HG02588 (cell line): ENCODE results near the gene CACNA1H.

Experiments
- ATAC-seq: cut with Tn5 transposase; IDR thresholded peaks from one replicate; pipeline ENCODE4 v1.9.1; 2021; ENCODE audit warnings: mild to moderate bottlenecking, moderate library complexity; ENCODE audit not compliant: unreplicated experiment

Gene CACNA1H

DNA sequence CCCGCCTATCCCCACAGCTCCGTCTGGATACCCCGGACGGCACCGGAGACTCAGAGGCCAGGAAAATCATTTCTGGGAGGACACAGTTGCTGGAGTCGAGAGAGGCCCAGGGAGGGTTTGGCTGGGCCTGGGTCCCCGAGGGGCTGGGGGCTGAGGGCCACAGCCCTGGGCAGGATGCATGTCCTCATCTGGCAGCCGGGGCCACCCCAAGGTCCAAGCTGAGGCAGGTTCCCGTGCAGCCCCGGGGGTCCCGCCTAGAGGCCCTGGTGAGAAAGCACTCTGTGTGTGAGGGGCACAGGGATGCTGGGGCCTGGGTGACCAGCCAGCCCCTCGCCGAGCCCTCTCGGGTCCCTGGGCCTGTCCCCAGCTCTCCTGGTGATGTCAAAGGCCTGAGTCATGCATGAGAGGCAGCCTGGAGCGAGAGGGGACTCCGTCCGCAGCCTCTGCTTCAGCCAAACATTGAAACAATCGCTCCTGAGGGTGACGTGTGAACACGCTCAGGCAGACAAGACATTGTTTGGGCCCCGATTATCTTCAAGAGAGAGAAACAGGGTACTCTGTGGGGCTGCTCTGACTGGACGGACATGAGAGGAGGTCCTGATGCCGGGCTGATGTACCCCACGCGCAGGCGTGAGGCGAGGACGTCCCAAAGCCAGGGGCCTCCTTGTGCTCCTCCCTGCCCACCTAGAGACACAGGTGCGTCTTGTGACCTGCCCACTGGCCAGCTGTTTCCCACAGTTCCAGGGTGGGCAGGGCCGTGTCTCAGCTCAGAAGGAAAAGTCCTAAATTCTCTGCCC lies 31.1 kb upstream of the CACNA1H start:
- no peak for ATAC-seq

DNA sequence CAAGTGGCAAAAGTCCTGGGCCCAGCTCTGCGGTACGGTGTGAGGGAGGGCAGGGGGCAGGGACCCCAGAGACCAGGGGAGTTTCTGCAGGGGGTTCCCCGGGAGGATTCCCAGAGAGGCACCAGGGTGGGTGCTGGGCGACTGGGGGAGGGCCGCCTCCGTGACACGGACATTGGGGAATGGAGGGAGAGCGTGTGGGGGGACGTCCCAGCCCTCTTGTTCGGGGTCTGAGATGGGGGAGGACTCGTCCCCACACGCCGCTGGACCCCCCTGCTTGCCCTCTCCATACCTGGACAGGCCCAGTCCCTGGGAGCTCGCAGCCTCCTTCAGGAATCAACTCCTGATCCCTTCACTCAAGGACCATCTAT lies 30.5 kb upstream of the CACNA1H start:
- no peak for ATAC-seq

- no peak for ATAC-seq
Observed at GRCh38 chr16:1123525-1124230, 29.2 kb upstream of the CACNA1H start.

- no peak for ATAC-seq
Observed at GRCh38 chr16:1124291-1124690, 28.6 kb upstream of the CACNA1H start.

- no peak for ATAC-seq
Observed at GRCh38 chr16:1124795-1125194, 28.1 kb upstream of the CACNA1H start.

GRCh38 chr16:1125471-1125870 lies 27.4 kb upstream of the CACNA1H start:
- ATAC-seq, result no peak

GRCh38 chr16:1126044-1126443 lies 26.9 kb upstream of the CACNA1H start:
- no peak for ATAC-seq

DNA sequence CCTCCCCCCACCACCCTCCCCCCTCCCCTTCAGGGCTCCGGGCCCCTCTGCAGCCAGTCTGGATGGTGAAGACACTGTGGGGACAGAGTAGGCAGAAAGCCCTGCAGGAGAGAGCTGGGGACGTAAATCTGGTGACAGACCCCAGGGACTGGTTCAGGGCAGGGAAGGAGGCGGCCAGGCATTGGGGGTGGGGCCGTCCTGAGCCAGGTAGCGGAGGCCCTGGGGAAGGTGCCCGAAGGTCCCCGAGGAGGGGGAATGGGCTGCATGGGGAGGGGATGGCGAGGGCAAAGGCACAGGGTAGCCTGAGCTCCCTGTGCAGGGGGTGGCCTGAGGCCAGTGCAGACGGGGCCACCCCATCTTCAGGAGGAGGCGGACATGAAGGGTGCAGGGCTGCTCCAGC lies 26.3 kb upstream of the CACNA1H start:
- ATAC-seq, result no peak

DNA sequence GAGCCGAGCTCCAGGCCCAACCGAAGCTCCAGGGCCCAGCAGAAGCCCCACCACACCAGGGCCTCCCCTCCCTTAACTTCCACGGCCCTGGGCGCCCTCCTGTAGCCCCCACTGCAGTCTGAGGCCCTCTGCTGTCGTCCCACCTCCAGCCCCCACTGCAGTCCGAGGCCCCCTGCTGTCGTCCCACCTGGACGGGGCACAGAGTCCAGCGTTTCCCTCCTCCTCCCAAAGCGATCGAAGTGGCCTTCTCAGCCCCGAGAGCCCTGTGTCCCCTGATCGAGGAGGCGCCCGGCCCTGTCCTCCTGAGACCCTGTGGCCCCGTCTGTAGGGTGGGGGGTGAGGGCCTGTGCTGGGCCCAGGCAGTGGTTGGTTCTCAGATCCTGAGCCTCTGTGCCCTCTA lies 25.8 kb upstream of the CACNA1H start:
- no peak for ATAC-seq

GRCh38 chr16:1127971-1128715 lies 24.8 kb upstream of the CACNA1H start:
- ATAC-seq, result no peak

- ATAC-seq, result no peak
Observed at GRCh38 chr16:1129106-1129960, 23.6 kb upstream of the CACNA1H start.

GRCh38 chr16:1130382-1130781 lies 22.5 kb upstream of the CACNA1H start:
- no peak for ATAC-seq

DNA sequence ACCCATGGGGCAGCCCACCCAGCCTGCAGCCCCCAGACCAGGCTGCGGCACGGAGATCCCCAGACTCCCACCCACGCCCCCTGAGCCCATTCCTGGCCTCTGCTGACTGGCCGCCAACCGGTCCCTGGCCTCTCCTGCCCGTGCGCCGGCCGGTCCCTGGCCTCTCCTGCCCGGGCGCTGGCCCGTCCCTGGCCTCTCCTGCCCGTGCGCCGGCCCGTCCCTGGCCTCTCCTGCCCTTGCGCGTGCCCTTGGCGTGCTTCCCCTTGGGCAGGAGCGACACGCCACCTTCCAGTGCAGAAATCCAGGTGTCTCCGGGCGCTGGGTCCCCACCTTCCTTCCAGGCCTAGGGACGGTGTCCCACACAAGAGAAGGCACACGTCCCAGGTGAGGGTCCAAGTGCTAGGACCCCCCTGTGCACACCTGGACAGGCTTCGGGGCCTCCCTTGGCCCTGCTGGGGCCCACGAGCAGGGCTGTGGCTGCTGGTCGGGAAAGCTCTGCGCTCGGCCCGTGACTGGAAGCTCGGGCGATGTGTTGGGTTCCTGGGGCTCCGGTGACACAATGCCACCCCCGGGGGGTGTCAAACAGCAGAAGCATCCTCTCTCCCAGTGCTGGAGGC lies 21.4 kb upstream of the CACNA1H start:
- ATAC-seq, result no peak

- no peak for ATAC-seq
Observed at GRCh38 chr16:1132431-1132830, 20.5 kb upstream of the CACNA1H start.

GRCh38 chr16:1133271-1133670 lies 19.6 kb upstream of the CACNA1H start:
- ATAC-seq, result no peak

DNA sequence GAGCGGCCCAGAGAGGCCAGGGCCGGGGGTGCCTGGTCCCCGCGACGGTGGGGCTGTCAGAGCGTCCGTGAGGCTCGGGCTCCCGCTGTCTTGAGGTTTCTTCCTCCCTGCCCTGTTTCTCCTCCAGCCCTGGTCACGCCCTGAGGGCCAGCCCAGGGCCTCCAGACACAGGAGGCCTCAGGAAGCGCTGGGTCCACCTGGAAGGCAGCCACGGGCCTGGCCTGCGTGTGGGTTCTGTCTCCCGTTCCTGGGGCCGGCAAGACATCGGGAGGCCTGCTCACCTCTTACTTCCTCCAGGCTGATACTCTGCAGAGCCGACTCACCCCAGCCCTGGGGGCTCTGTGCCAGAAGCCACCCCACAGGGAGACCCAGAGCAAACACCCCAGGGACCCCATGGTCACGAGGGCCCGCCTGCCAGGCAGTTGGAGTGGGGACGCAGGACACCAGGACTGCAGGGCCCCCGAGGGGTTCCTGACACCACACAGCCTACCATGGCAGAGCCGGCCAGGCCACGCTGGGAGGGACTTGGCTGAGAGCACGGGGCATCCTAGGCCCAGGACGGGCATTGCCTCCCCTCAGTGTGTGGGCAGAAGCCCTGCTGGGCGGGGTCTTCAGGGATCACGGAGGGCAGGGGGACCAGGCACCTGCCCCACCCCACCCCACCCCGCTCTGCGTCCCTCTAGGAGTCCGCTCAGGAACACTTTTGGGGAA lies 18.9 kb upstream of the CACNA1H start:
- no peak for ATAC-seq

DNA sequence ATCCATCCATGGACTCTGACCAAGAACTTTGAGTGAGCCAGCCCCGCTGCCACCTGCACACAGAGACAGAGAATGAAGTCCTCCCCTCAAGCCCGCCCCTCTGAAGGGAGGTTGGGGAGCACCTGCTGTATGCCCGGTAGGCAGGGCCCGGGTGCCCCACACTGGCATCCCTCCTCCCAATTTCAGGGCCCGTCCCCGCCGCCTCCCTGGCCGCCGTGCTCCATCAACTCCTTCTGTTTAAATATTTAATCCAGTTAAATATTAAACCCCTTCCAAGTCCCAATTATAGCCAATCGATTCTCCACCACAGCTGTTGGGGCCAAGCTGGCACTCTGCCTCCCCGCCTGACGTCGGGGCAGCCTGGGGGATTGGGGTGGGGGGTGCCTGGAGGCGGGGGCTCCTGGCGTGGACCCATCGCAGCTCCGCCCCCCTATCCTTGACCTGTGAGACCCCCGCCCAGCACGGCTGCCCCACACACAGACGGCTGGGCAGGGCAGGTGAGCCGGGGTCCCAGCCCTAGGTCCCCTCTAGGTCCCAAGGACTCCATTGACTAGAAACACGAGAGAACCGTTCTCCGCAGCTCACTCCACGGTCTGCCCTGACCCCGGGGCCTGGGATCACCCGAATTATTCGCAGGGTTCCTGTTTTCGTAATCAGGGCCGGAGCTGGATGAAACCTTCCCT lies 18.0 kb upstream of the CACNA1H start:
- ATAC-seq, result no peak

GRCh38 chr16:1135459-1135825 lies 17.5 kb upstream of the CACNA1H start:
- ATAC-seq, result no peak

- ATAC-seq, result no peak
Observed at GRCh38 chr16:1137604-1138003, 15.3 kb upstream of the CACNA1H start.
